Stimulated activated CD4-positive, alpha-beta T cell treated with anti-CD3 and anti-CD28 coated beads, Interleukin-1b, Interleukin-23, amount 100 ng/mL, for 48 hours (primary cell): ENCODE measurements around the gene YEATS2.
"Not testable (repeated sequence)": the region's sequence is repeated elsewhere in the genome, so short reads cannot be mapped to it uniquely, and the experiment has no call there.

Source experiments
- DNase-seq: peaks from one replicate; pipeline ENCODE4 v3.0.0-alpha.2; 2020

Gene YEATS2

DNA sequence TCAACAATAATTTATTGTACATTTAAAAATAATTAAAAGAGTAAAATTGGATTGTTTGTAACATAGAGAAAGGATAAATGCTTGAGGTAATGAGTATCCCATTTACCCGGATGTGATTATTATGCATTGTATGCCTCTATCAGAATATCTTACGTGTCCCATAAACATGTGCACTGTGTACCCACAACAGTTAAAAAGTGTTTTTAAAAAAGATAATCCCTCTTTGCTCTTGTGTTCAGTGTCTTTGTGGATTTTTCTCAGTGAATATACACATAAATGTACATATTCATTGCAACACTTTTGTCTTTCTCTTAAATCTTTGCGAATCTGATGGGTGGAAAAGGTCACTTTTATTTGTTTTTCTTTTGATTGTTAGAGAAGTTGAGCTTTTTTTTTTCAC is 20.4 kb downstream of the YEATS2 start:
- no peak for DNase-seq

DNA sequence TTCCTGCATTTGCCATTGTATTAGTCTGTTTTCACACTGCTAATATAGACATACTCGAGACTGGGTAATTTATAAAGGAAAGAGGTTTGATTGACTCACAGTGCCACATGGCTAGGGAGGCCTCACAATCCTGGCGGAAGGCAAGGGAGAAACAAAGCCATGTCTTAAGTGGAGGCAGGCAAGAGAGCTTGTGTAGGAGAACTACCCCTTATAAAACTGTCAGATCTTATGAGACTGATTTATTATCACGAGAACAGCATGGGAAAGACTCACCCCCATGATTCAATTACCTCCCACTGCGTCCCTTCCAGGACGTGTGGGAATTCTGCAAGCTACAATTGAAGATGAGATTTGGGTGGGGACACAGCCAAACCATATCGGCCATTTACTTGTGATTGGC is 27.8 kb downstream of the YEATS2 start:
- no peak for DNase-seq

DNA sequence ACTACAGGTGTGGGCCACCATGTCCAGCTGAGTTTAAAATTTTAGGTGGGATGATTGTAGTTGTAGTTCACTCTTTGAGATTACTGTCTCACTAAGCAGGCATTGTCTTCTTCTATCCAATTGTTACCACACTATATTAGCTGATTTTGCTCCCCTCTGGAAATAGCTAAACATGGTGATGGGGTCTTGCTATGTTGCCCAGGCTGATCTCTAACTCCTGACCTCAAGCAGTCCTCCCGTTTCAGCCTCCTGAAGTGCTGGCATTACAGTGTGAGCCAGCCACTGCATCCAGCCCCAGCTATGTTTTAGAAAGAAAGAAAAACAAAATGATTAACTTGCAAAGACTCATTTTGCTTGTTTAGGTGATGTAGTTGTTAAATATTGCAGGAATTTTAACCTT is 30.6 kb downstream of the YEATS2 start:
- DNase-seq = no peak

DNA sequence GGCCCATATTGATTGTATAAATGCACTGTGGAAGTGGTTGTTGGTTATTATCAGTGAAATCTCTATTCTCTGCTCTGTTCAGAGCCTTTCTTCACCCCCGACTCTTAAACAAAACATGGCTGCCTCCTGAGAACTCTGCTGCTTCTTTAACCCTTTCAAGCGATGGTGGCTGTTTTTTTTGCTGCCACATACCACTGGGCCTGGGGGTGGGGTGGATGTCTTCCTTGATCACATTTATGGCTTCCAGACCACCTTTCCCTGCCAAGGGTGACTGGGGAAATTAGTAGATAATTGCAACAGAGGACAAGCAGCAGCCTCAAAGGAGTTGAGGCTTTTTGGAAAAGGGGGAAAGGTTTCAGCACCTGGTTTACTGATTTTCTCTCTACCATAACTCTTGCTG is 32.8 kb downstream of the YEATS2 start:
- no peak for DNase-seq

DNA sequence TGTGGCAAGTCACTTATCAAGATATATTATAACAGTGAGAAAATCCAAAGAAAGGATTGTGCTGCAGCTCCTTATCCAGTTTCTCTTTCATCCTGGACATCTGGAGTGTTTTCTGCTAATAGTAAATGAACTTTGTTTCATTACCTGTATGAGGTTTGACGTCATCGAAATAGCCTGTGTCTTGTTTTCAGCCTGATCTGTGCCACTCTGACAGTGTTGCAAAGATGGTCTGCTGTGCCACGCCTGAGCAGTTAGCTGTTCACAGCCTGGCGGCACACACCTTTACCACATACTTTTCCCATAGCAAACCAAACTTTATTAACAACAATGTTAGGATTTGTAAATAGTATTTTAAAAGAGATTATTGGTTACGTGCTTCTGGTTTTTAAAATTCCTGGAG is 34.0 kb downstream of the YEATS2 start:
- no peak for DNase-seq

DNA sequence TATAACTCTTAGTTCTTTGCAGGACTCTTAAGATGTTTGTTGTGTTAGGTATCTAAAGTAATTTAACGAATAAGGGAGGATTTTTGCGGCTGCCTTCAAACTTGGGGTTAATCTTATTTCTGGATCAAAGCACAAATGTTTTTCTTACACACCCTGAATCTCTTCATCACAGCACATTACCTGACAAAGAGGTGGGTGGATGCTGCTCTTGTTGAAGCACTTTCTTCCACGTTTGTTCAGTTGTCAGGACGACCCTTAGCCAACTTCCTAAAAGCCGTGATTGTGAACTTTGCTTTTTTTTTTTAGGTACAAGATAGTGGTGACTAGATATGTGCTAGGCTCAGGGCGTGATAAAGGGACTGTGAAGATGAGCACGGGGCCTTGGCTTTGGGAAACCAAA is 36.0 kb downstream of the YEATS2 start:
- no peak for DNase-seq

DNA sequence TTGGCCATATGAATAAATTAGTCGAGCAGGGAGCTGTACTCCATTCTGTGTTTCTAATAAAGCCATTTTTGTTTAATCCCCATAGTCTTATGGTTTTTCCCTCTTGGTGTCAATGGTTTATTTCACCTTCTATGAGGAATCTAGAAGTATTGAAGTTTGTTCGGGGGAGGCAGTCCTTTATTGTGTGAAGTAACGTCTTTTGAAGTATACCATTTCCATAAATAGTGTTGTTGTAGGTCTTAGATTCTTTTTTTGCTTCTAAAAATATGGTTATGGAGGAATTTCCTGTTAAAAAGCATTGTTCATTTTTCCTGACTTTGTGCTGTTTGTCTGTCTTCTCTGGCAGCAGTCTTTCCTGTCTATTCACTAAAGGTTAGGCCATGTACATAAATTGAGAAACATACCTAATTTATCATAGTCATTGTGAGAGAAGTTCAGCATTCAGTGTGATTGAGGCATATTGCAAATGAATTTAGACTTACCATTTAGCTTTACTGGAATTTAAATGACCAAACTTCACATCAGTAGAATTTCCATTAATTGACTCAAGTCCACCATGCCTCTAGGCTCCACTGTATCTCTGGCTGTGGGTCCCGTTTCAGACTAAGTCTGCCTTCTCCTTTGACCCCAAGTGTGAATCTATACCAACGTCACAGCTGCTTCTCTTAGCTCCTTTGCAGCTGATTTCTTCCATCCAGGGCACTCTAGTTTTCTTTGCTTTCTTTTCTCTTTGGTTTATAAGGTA is 37.3 kb downstream of the YEATS2 start:
- DNase-seq = no peak

DNA sequence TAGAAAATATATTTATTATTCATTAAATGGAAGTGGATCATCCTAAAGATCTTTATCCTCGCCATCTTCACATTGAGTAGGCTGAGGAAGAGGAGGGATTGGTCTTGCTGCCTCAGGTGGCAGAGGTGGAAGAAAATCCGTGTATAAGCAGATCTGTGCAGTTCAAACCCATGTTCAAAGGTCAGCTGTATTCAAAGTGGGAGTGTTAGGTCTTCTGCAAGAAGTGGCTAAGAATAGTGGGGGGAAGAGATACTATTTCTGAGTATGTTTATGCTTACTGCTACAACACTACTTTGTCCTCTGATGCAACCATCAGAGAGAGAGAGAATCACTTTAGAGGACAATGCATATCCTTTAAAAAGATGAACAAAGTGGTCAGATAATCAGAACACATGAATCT is 39.5 kb downstream of the YEATS2 start:
- DNase-seq = no peak

DNA sequence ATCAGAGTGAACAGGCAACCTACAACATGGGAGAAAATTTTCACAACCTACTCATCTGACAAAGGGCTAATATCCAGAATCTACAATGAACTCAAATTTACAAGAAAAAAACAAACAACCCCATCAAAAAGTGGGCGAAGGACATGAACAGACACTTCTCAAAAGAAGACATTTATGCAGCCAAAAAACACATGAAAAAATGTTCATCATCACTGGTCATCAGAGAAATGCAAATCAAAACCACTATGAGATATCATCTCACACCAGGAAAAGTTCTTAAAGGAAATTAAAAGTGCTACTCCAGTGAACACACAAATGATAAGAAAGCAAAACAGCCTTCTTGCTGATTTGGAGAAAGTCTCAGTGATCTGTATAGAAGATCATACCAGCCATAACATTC is 42.6 kb downstream of the YEATS2 start:
- not testable (repeated sequence) for DNase-seq

DNA sequence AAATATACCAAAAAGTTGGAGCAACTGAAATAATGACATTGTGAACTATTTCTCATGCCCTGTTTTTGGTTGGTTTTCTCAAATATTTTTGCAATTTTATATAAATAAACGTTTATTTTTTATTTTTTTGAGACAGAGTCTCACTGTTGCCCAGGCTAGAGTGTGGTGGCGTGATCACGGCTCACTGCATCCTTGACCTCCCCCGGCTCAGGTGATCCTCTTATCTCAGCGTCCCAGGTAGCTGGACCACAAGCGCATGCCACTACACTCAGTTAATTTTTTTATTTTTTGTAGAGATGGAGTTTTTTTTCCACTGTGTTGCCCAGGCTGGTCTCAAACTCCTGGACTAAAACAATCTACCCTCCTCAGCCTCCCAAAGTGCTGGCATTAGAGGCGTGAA is 45.6 kb downstream of the YEATS2 start:
- no peak for DNase-seq

DNA sequence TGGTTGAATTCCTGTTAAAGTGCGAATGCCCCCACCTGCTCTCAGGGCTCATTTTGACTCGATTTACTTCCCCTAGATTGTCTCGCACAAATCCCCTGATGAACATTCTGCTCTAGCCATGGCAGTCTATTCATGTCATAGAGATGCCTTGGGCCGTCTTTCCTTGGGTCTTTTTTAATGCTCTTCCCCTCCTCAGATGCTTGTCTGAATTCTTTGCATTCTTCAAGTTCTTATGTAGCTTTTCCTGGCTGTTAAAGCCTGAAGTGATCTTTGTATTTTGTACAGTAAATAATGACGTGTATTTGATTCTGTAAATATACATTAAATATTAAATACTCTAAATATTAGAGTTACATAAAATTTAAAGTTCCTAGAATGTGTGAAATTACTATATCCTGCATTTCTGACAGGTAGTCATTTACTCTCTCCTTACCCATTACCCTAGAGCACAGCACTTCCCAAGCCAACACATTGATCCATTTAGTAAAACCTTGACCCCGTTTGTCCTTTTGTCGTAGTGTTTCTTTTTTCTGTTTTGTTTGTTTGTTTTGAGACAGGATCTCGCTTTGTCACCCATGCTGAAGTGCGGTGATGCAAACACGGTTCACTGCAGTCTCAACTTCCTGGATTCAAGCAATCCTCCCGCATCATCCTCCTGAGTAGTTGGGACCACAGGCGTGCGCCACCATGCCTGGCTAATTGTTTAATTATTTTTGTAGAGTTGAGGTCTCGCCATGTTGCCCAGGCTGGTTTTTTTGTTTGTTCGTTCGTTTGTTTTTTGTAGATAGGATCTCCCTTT is 47.9 kb downstream of the YEATS2 start:
- no peak for DNase-seq

DNA sequence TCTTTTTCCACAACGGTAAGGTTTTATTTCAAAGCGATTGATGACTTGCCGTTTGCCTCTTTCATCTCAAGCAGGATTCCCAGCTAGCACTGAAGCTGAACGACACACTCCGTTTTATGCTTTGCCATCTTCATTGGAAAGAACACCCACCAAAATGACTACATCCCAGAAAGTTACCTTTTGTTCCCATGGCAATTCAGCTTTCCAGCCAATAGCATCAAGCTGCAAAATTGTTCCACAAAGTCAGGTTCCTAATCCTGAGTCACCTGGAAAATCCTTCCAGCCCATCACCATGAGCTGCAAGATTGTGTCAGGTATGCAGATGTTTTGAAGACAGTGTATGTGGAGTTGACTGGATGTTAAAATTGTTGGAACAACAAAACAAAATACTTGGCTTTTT is 56.5 kb downstream of the YEATS2 start:
- DNase-seq = no peak

DNA sequence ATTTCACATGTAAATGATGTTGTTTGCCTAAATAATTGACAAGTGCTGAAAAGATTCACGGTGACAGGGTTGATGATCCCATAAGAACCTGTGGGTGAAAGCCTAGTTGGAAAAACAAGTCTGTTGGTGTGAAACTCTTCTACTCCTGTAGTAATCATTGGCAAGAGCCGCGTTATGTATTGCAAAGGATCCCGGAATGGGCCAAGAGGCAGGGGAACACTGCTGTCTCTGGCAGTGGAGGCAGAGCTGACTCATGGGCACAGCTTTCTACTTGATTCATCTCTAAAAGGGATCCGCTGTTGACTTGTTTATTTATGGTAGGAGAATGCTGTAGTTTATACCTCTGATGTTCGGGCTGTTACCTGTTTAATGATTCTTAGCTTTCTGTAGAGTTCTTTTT is 64.7 kb downstream of the YEATS2 start:
- DNase-seq = no peak

DNA sequence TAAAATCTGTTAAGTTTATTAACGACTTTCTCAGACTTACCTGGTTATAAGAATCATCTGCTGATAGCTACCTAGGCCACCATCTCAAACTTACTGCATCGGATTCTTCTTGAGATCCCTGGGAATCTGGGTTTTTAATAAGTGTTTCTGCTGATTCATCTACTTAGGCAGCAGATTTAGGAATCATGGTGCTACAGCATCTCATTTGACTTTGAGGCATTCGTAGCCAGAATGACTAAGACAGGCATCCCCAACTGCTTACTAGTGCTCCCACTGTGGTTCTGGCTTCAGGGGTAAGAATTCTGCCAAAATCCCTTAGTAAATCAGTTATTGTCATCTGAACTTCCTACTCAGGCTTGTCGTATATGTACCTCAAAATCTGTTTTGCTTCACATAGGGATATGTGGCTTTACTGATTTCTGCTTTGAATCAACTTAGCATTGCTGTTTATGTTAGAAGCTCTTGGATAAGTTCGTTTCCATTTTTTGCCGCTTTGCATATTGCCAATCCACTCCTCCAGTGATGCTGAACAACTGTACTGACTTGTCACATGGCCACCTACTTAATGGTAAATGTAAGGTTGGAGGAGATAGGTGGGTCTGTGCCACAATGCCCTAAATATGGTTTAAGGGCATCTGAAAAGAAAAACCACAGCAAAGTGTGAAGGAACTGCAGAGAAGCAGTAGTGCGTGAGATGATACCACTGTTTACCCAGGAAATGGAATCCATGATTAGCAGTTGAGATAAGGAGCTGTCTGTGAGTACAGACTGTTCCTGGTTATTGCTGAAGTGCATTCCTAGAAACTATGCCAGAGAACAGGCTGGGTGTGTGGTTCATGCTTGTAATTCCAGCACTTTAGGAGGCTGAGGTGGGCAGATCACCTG is 67.5 kb downstream of the YEATS2 start:
- DNase-seq = no peak

DNA sequence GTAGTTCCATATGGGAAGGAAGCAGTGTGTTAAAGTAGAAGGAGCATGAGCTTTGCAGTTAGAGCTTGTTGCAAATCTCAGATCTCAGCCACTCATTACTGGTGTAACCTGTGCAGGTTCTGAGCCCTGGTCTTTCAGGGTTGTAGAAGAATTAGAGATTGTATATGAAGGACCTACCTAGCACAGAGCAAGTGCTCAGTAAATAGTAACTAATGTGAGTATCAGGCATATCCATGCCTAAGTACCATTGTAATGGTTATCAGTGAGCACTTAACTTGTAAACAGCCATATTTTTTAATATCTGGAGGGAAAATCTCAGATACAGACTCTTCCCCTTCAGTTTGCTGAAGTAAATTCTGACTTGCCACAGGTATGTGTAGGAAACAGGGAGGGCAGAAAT is 68.5 kb downstream of the YEATS2 start:
- no peak for DNase-seq

DNA sequence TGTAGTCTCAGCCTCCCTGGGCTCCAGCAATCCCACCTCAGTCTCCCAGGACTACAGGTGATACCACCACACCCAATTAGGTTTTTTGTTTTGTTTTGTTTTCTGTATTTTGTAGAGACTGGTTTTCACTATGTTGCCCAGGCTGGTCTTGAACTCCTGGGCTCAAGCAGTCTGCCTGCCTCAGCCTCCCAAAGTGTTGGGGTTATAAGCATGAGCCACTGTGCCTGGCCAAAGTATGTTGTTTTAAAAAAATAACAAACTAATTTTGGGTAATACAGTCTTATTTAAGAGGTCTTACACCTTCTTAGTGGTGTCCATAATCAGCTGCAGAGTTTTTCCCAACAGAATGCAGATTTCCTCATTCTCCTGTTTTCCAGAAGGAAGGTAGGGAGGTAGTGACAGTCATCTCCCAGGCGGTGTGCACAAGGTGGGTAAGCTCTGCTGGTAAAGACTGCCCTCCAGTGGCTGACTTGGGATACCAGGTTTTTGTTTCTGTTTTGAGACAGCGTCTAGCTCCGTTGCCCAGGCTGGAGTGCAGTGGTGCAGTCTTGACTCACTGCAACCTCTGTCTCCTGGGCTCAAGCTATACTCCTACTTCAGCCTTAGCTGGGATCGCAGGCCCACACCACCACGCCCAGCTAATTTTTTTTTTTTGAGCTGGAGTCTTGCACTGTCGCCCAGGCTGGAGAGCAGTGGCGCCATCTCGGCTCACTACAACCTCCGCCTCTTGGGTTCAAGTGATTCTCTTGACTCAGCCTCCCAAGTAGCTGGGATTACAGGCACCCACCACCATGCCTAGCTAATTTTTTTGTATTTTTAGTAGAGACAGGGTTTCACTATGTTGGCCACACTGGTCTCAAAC is 69.4 kb downstream of the YEATS2 start:
- DNase-seq = peak; percentile 73

DNA sequence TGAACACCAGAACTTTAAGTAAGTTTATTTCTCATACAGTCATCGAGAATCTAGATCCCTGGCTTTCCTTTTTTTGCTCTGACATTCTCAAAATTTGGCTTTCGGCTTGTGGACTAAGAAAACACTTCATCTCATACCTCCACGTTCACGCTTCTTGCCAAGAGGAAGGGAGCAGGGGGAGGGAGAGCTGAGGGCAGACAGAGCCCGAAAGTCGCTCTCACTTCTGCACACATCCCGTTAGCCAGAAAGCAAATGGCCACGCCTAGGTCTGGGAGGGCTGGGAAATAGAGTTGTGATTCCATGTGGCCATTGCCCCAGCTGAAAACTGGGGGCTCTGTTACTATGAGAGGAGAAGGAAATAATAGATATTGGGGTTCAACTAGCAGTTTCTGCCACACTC is 70.5 kb downstream of the YEATS2 start:
- DNase-seq = no peak

DNA sequence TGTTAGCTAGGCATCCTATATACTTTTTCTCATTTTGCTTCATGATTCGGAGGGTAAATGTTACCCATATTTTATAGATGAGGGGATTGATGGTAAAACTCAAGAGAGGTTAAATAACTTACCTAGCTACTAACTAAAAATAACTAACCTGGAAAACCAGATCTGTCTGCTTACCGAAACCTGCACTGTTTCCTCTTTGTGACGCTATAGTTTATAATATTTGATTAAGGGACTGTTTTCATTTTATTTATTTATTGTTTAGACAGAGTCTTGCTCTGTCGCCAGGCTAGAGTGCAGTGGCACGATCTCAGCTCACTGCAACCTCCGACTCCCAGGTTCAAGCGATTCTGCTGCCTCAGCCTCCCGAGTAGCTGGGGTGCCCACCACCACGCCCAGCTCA is 71.9 kb downstream of the YEATS2 start:
- DNase-seq = no peak

DNA sequence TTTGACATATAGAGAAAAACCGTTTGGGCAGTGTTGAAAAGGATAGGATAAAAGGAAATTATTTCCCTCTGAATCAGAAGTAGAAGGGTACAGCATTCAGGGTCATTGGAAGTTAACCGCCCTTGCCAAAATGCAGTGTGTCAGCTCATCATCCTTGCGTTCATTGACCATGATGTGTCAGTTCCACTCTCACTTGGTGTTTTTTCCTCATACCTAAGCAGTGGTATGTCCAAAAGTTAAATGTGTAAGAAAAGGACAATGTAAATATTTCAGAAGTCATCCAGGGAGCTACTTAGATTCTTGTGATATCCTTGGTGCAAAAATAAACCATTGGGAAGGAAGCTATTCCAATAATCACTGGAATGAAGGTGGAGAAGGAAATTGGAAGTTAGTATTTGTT is 77.0 kb downstream of the YEATS2 start:
- DNase-seq = no peak

DNA sequence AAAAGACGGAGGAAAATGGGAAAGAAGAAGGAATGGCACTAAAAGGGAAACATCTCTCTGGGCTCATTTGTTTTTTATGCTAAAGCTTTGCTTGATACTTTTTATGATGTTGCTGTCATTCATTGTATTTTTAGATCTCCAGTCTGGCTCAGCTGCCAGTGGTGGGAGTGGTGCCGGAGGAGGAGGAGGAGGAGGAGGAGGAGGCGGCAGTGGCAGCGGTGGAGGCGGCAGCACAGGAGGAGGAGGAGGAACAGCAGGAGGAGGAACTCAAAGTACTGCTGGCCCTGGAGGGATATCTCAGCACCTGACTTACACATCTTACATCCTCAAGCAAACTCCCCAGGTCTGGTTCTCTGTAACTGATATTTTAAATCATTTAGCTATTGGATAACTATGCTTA is 78.2 kb downstream of the YEATS2 start:
- DNase-seq = no peak

DNA sequence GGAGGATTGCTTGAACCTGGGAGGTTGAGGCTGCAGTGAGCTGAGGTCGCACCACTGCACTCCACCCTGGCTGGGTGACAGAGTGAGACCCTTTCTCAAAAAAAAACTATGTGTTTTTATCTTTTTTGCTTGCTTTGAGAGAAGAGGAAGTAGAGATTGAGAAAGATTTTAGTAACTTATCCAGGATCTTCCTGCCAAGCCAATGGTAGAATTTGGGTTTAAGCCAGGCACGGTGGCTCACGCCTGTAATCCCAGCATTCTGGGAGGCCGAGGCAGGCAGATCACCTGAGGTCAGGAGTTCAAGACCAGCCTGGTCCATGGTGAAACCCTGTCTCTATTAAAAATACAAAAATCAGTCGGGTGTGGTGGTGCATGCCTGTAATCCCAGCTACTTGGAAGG is 78.9 kb downstream of the YEATS2 start:
- not testable (repeated sequence) for DNase-seq

DNA sequence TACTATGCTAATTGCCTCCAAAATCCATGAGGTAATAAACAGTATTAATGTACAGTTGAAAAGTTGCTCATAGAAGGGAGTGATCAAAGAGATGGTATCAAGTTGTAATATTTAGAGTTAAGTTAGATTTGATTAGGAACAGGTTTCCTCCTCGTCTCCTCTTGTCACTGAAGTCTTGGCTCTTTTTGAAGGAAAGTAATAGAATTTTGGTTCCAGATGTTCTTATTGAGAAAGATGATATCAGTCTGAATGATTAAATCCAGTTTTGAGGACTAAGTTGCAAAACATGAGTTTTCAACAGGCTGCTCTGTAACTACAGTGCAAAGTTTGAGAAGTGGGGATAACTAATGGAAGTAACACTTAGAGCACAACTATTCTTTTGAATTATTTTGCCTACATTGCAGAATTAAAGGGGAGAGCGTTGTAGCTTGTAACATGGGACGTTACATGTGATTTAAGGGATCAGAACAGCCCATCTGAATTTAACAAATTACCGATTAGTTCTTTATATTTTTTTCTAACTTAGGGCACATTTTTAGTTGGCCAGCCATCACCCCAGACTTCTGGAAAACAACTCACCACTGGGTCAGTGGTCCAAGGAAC is 79.5 kb downstream of the YEATS2 start:
- DNase-seq = no peak
